Retinal pigment epithelial cell (primary cell): ENCODE data around the gene OR13C8.
"Not testable (repeated sequence)": the region's sequence is repeated elsewhere in the genome, so short reads cannot be mapped to it uniquely, and the experiment has no call there.

Experiments used
- DNase-seq: peaks from one replicate; pipeline ENCODE4 v3.0.0-alpha.2; 2010; ENCODE audit warnings: low read depth
- H3K4me3 ChIP-seq: 2 replicates; pipeline ENCODE4 v1.5.1; 2011; ENCODE audit warnings: mild to moderate bottlenecking, low read length, control low read depth, moderate library complexity
- TF ChIP-seq, protein P1 (sequence below): conservative IDR thresholded peaks from 2 replicates; pipeline ENCODE4 v1.5.1; 2011; ENCODE audit warnings: low read depth, low read length, control low read depth, inconsistent platforms

OR13C8 gene

GRCh38 chr9:104586496-104587180, 17.7 kb downstream of the OR13C8 start:
- H3K4me3 ChIP-seq = no peak overlapping the region
- DNase-seq = peak; percentile 61
- TF ChIP-seq, protein P1, sequence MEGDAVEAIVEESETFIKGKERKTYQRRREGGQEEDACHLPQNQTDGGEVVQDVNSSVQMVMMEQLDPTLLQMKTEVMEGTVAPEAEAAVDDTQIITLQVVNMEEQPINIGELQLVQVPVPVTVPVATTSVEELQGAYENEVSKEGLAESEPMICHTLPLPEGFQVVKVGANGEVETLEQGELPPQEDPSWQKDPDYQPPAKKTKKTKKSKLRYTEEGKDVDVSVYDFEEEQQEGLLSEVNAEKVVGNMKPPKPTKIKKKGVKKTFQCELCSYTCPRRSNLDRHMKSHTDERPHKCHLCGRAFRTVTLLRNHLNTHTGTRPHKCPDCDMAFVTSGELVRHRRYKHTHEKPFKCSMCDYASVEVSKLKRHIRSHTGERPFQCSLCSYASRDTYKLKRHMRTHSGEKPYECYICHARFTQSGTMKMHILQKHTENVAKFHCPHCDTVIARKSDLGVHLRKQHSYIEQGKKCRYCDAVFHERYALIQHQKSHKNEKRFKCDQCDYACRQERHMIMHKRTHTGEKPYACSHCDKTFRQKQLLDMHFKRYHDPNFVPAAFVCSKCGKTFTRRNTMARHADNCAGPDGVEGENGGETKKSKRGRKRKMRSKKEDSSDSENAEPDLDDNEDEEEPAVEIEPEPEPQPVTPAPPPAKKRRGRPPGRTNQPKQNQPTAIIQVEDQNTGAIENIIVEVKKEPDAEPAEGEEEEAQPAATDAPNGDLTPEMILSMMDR = no peak

- DNase-seq = no peak
- H3K4me3 ChIP-seq = no peak overlapping the region
- TF ChIP-seq, protein P1 = no peak
Observed at GRCh38 chr9:104589626-104590025, 20.7 kb downstream of the OR13C8 start.

- not testable (repeated sequence) for DNase-seq, H3K4me3 ChIP-seq
Observed at GRCh38 chr9:104598749-104599148, 29.8 kb downstream of the OR13C8 start.

DNA sequence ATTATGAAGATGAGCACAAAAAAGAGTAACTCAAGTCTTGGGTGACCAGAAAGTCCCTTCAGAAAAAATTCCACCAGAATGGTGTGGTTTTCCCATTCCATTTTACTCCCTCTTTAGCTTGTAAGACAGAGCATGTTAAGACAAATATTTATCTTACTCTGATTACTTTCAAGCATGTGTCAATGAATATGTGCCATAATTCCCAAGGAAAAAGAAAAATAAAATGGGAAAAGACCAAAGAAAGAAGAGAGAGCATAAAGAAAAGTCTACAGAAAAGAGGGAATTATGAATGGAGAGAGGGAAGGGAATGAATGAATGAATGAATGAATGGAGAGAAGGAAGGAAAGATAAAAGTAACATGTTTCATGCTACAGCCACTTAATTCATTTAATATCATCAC, 30.3 kb downstream of the OR13C8 start, which contains the start of gene OR13C5:
TSS of gene OR13C5 (minus strand) at position 101 of the 400 bp plus-strand sequence. CDS start at position 101, 0 bp downstream.
- DNase-seq, H3K4me3 ChIP-seq: not testable (repeated sequence)

DNA sequence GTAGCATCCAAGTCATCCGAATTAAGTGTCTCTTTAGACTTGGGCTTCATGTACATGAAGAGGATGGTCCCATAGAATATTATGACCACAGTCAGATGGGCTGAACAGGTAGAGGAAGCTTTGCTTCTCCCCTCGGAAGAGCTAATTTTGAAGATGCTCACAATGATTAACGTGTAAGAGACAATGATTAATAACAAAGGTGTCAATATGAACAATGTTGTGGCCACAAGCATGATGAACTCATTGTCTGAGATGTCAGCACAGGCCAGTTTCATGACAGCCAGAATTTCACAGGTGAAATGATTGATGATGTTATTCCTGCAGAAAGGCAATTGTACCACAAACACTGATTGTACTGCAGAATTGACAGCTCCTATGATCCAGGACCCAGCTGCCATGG, 35.8 kb downstream of the OR13C8 start:
- no peak for DNase-seq
- no peak overlapping the region for H3K4me3 ChIP-seq
- TF ChIP-seq, protein P1 = no peak

DNA sequence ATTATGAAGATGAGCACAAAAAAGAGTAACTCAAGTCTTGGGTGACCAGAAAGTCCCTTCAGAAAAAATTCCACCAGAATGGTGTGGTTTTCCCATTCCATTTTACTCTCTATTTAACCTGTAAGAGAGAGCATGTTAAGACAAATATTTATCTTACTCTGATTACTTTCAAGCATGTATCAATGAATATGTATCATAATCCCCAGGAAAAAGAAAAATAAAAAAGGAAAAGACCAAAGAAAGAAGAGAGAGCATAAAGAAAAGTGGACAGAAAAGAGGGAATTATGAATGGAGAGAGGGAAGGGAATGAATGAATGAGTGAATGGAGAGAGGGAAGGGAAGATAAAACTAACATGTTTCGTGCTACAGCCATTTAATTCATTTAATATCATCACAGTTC, 36.6 kb downstream of the OR13C8 start, which contains the start of gene OR13C2:
TSS of gene OR13C2 (minus strand) at position 101 of the 400 bp plus-strand sequence. CDS start at position 101, 0 bp downstream.
- H3K4me3 ChIP-seq, DNase-seq: not testable (repeated sequence)

- no peak overlapping the region for H3K4me3 ChIP-seq
- TF ChIP-seq, protein P1 = no peak
- peak; percentile 63 for DNase-seq
Observed at GRCh38 chr9:104606152-104606551, 37.2 kb downstream of the OR13C8 start.

GRCh38 chr9:104608336-104608735, 39.4 kb downstream of the OR13C8 start:
- H3K4me3 ChIP-seq = no peak overlapping the region
- TF ChIP-seq, protein P1 = peak; percentile 46
- DNase-seq = no peak
